HCT116 (cell line): ENCODE results near the gene CCDC86. TPM values are rescaled to one million over a fixed set of nuclear protein-coding genes. Genes with fewer than 3 reads are reported as not detected.
A peak's percentile ranks its signal among the peaks of the same experiment; 100 is the strongest.

Experiments
- ATAC-seq: fragments of 200-7000 bp; cut with Tn5 transposase; 2 replicates; pipeline ENCODE4 v1.9.1; 2020; ENCODE audit warnings: mild to moderate bottlenecking, moderate library complexity
- BruUV-seq: library from RNA; stranded (reverse); fragments of 400-500 nt; replicated peaks from 2 replicates; lab custom pipeline; 2021; lab: Mats Ljungman, UMichigan
- CTCF ChIA-PET: fragments of 300-600 bp; sonication (Branson Sonifier 250); formaldehyde crosslinking; loops from one replicate; lab custom pipeline; 2021; ENCODE audit warnings: antibody characterized with exemption; lab: Charles Lee
- POLR2A ChIA-PET: fragments of 300-600, 350-600 bp; sonication (Branson Sonifier 250); formaldehyde crosslinking; loops from one replicate; lab custom pipeline; 2021; ENCODE audit warnings: antibody characterized with exemption; lab: Charles Lee
- RAD21 ChIA-PET, 2 experiments: fragments of 300-600 bp; sonication (Branson Sonifier 250); formaldehyde crosslinking; loops; one replicate each; lab custom pipeline; 2023; ENCODE audit warnings: low total read pairs in 2 of 2; ENCODE audit not compliant: uncharacterized antibody in 2 of 2, unreplicated experiment in 2 of 2, low non-redundant PET in 1 of 2; lab: Charles Lee
- DNase-seq: peaks from one replicate; pipeline ENCODE4 v3.0.0-alpha.2; 2010; ENCODE audit warnings: low read depth, low spot score
- H2AFZ ChIP-seq: fragments of 200-600 bp; shearing (Covaris generic), sonication (generic); 2 replicates; pipeline ENCODE4 v1.6.1; 2017; ENCODE audit warnings: low read depth, mixed run types, mixed read lengths, antibody characterized with exemption, low read length; ENCODE audit not compliant: poor library complexity, severe bottlenecking
- H3K27ac ChIP-seq: 2 replicates; pipeline ENCODE4 v1.5.1; 2012; ENCODE audit warnings: low read depth, low read length
- H3K27me3 ChIP-seq: fragments of 200-600 bp; sonication (generic); 2 replicates; pipeline ENCODE4 v1.6.1; 2016; ENCODE audit warnings: mixed run types, low read length, mixed read lengths; ENCODE audit not compliant: insufficient read depth
- H3K36me3 ChIP-seq, 2 experiments: fragments of 200-500 bp in 1 of 2; fragments of 200-600 bp in 1 of 2; sonication (Bioruptor generic) in 1 of 2; sonication (generic) in 1 of 2; 2 replicates each; pipeline versions ENCODE4 v1.5.1 to v1.6.1; 2014 to 2016; ENCODE audit warnings: low read length in 2 of 2, inconsistent platforms in 1 of 2, mixed read lengths in 1 of 2, mixed run types in 1 of 2; ENCODE audit not compliant: insufficient read depth in 2 of 2, control insufficient read depth in 1 of 2
- H3K4me1 ChIP-seq, 2 experiments: fragments of 200-600 bp in 1 of 2; sonication (generic) in 1 of 2; 2 replicates each; pipeline versions ENCODE4 v1.5.1 to v1.6.1; 2012 to 2017; ENCODE audit warnings: low read length in 2 of 2, inconsistent platforms in 1 of 2, mild to moderate bottlenecking in 1 of 2, mixed read lengths in 1 of 2, mixed run types in 1 of 2, moderate library complexity in 1 of 2; ENCODE audit not compliant: insufficient read depth in 2 of 2, control insufficient read depth in 1 of 2
- H3K4me2 ChIP-seq: fragments of 200-600 bp; sonication (generic); 2 replicates; pipeline ENCODE4 v1.6.1; 2017; ENCODE audit warnings: mixed run types, low read length, mixed read lengths
- H3K4me3 ChIP-seq, 2 experiments: fragments of 200-600 bp in 1 of 2; sonication (generic) in 1 of 2; replicated peaks in 1 of 2; 2 replicates each; pipeline ENCODE4 v1.5.1; 2011 to 2016; ENCODE audit warnings: low read length in 2 of 2, control low read depth in 1 of 2, low read depth in 1 of 2, mild to moderate bottlenecking in 1 of 2, mixed read lengths in 1 of 2, mixed run types in 1 of 2
- H3K79me2 ChIP-seq: fragments of 200-600 bp; sonication (generic); 2 replicates; pipeline ENCODE4 v1.6.1; 2017; ENCODE audit warnings: mild to moderate bottlenecking, mixed run types, low read length, moderate library complexity, mixed read lengths; ENCODE audit not compliant: insufficient read depth
- H3K9ac ChIP-seq: fragments of 200-600 bp; sonication (generic); 2 replicates; pipeline ENCODE4 v1.6.1; 2016; ENCODE audit warnings: low read length, mixed read lengths
- H3K9me2 ChIP-seq: fragments of 200-600 bp; sonication (generic), shearing (Covaris generic); 2 replicates; pipeline ENCODE4 v1.6.1; 2017; ENCODE audit warnings: mixed run types, mild to moderate bottlenecking, moderate library complexity; ENCODE audit not compliant: insufficient read depth
- H3K9me3 ChIP-seq, 2 experiments: fragments of 200-500 bp in 1 of 2; fragments of 200-600 bp in 1 of 2; sonication (Bioruptor generic) in 1 of 2; sonication (generic) in 1 of 2; 2 replicates each; pipeline ENCODE4 v1.6.1; 2014 to 2017; ENCODE audit warnings: low read length in 2 of 2, mixed read lengths in 2 of 2, inconsistent platforms in 1 of 2, low read depth in 1 of 2, mild to moderate bottlenecking in 1 of 2, mixed run types in 1 of 2, moderate library complexity in 1 of 2; ENCODE audit not compliant: control insufficient read depth in 1 of 2, insufficient read depth in 1 of 2
- H4K20me1 ChIP-seq: fragments of 200-600 bp; sonication (generic), shearing (Covaris generic); 2 replicates; pipeline ENCODE4 v1.6.1; 2017; ENCODE audit warnings: mixed run types, mild to moderate bottlenecking, moderate library complexity; ENCODE audit not compliant: insufficient read depth
- ATF3 ChIP-seq: IDR thresholded peaks from 2 replicates; pipeline ENCODE4 v1.6.1; 2012
- CBX3 ChIP-seq: IDR thresholded peaks from 2 replicates; pipeline ENCODE4 v1.6.1; 2012; ENCODE audit warnings: low read depth
- CTCF ChIP-seq, 3 experiments: fragments of 200-600 bp in 1 of 3; sonication (generic) in 1 of 3; IDR thresholded peaks in 2 of 3; conservative IDR thresholded peaks in 1 of 3; 2 replicates each; pipeline ENCODE4 v1.5.1; 2012 to 2017; ENCODE audit warnings: low read depth in 2 of 3, low read length in 2 of 3, antibody characterized with exemption in 1 of 3, borderline replicate concordance in 1 of 3, control low read depth in 1 of 3, mild to moderate bottlenecking in 1 of 3, mixed read lengths in 1 of 3, mixed run types in 1 of 3, moderate library complexity in 1 of 3; ENCODE audit not compliant: insufficient read depth in 1 of 3
- EGR1 ChIP-seq: IDR thresholded peaks from 2 replicates; pipeline ENCODE4 v1.6.1; 2012; ENCODE audit warnings: low read depth
- ELF1 ChIP-seq: IDR thresholded peaks from 2 replicates; pipeline ENCODE4 v1.6.1; 2012; ENCODE audit warnings: low read depth, borderline replicate concordance
- EZH2phosphoT487 ChIP-seq: fragments of 200-600 bp; IDR thresholded peaks from 2 replicates; pipeline ENCODE4 v1.6.1; 2018; ENCODE audit warnings: antibody characterized with exemption, borderline replicate concordance
- FOSL1 ChIP-seq: IDR thresholded peaks from 2 replicates; pipeline ENCODE4 v1.6.1; 2012; ENCODE audit warnings: low read depth
- JUND ChIP-seq: IDR thresholded peaks from 2 replicates; pipeline ENCODE4 v1.6.1; 2012
- MAX ChIP-seq: IDR thresholded peaks from 2 replicates; pipeline ENCODE4 v1.6.1; 2012
- POLR2A ChIP-seq: IDR thresholded peaks from 2 replicates; pipeline ENCODE4 v1.7.0; 2011; ENCODE audit warnings: borderline replicate concordance; ENCODE audit not compliant: insufficient read depth, insufficient read length; ENCODE audit errors: extremely low read depth
- RAD21 ChIP-seq: IDR thresholded peaks from 2 replicates; pipeline ENCODE4 v1.6.1; 2012; ENCODE audit warnings: low read depth, mild to moderate bottlenecking
- REST ChIP-seq: IDR thresholded peaks from 2 replicates; pipeline ENCODE4 v1.6.1; 2012; ENCODE audit warnings: low read depth
- SIN3A ChIP-seq: IDR thresholded peaks from 2 replicates; pipeline ENCODE4 v1.6.1; 2012; ENCODE audit warnings: low read depth
- TCF7L2 ChIP-seq: IDR thresholded peaks from 2 replicates; pipeline ENCODE4 v1.7.0; 2011; ENCODE audit warnings: borderline replicate concordance, inconsistent platforms; ENCODE audit not compliant: insufficient read depth, insufficient read length; ENCODE audit errors: extremely low read depth
- YY1 ChIP-seq: IDR thresholded peaks from 2 replicates; pipeline ENCODE4 v1.6.1; 2011; ENCODE audit warnings: low read length, low read depth, moderate library complexity, mild to moderate bottlenecking; ENCODE audit not compliant: insufficient replicate concordance; ENCODE audit errors: extremely low read depth
- ZBTB33 ChIP-seq: IDR thresholded peaks from 2 replicates; pipeline ENCODE4 v1.6.1; 2011; ENCODE audit warnings: mild to moderate bottlenecking, low read length, moderate library complexity; ENCODE audit not compliant: insufficient replicate concordance; ENCODE audit errors: extremely low read depth
- ZFX ChIP-seq: fragments of 450-650 bp; IDR thresholded peaks from 2 replicates; pipeline ENCODE4 v1.6.1; 2017
- ZNF274 ChIP-seq: fragments of 200-500 bp; sonication (Bioruptor generic); IDR thresholded peaks from 2 replicates; pipeline ENCODE4 v1.6.1; 2014; ENCODE audit warnings: mild to moderate bottlenecking, low read depth, low read length, inconsistent platforms
- intact Hi-C: fragments of 100-400 bp; cut with micrococcal nuclease; formaldehyde crosslinking; loops from 2 replicates; pipeline ENCODE4 v1.10.0; 2022
- total RNA-seq: library from RNA; stranded (reverse); gene quantifications from one replicate; pipeline ENCODE4 v1.2.1, GENCODE V29; 2021; ENCODE audit not compliant: unreplicated experiment

CCDC86 gene
- total RNA-seq, 1 experiment from 2014 or later, result 69.6 TPM

GRCh38 chr11:60844045-60844869, 2.3 kb downstream of the CCDC86 start:
- Histone ChIP-seq H3K27ac (no peak overlapping the region), H4K20me1 (no peaks in the 10 kb centered on the region), H3K4me1 (peaks cover 13 to 23% of the 10 kb centered on the region in 2 experiments), H3K9me2 (no peaks in the 10 kb centered on the region), H3K4me2 (peak overlapping the region; percentile 79), H3K9me3 (no peaks in the 10 kb centered on the region), H3K27me3 (no peaks in the 10 kb centered on the region), H3K4me3 (peak overlapping the region in 1 of 2 experiments; percentile 92; a peak in 3 of 4 replicates), H3K79me2 (peaks cover 60% of the 10 kb centered on the region), H3K36me3 (peaks cover 13 to 41% of the 10 kb centered on the region in 2 experiments), H2AFZ (no peak overlapping the region), H3K9ac (peak overlapping the region; percentile 98)
- ATAC-seq (no peak), DNase-seq (no peak)
- intact Hi-C loops, result no loop called here
- ChIA-PET POLR2A (no interaction called here), CTCF (interaction anchor here (1.2 to 2.0 kb wide), 2 partner anchors 43 kb away, joined by 4 to 5 read pairs; no protein-coding TSS in a partner anchor), RAD21 (no interaction called here)
- TF ChIP-seq SIN3A (no peak), ZFX (no peak), JUND (no peak), ZNF274 (no peak), TCF7L2 (no peak), POLR2A (no peak), MAX (no peak), ELF1 (no peak), CBX3 (no peak), EZH2phosphoT487 (no peak), YY1 (no peak), FOSL1 (no peak), EGR1 (no peak), CTCF (IDR thresholded peaks at IDR 0.05 in 2 of 3, conservative IDR thresholded peaks at IDR 0.05 in 1 of 3; ENCODE audit: borderline replicate concordance in 1 of 3, insufficient read depth in 1 of 3, low read depth in 2 of 3, low read length in 2 of 3) (no peak), ZBTB33 (no peak), REST (no peak), RAD21 (no peak), ATF3 (no peak)
- BruUV-seq, result no TSS peak
